HG03439 (cell line): ENCODE data around the gene CDKAL1.
"Not testable (repeated sequence)": the region's sequence is repeated elsewhere in the genome, so short reads cannot be mapped to it uniquely, and the experiment has no call there.

Source experiments
- ATAC-seq: cut with Tn5 transposase; IDR thresholded peaks from one replicate; pipeline ENCODE4 v1.9.1; 2021; ENCODE audit warnings: mild to moderate bottlenecking, moderate library complexity; ENCODE audit not compliant: unreplicated experiment

The CDKAL1 gene

GRCh38 chr6:20589266-20589665 lies 55.0 kb downstream of the CDKAL1 start:
- ATAC-seq, result no peak

- ATAC-seq, result not testable (repeated sequence)
Measured at GRCh38 chr6:20590476-20590875, 56.2 kb downstream of the CDKAL1 start.

GRCh38 chr6:20594299-20594853 lies 60.1 kb downstream of the CDKAL1 start:
- ATAC-seq, result not testable (repeated sequence)

- ATAC-seq, result no peak
Measured at GRCh38 chr6:20599302-20600051, 65.2 kb downstream of the CDKAL1 start.

- ATAC-seq, result no peak
Measured at GRCh38 chr6:20600831-20601230, 66.6 kb downstream of the CDKAL1 start.

- no peak for ATAC-seq
Measured at GRCh38 chr6:20604159-20604558, 69.9 kb downstream of the CDKAL1 start.

- ATAC-seq, result no peak
Measured at GRCh38 chr6:20605061-20605460, 70.8 kb downstream of the CDKAL1 start.

GRCh38 chr6:20605581-20605980 lies 71.3 kb downstream of the CDKAL1 start:
- ATAC-seq, result no peak

GRCh38 chr6:20606831-20607230 lies 72.6 kb downstream of the CDKAL1 start:
- no peak for ATAC-seq

- ATAC-seq, result no peak
Measured at GRCh38 chr6:20608356-20608755, 74.1 kb downstream of the CDKAL1 start.

GRCh38 chr6:20608905-20609304 lies 74.6 kb downstream of the CDKAL1 start:
- ATAC-seq, result no peak

GRCh38 chr6:20609924-20610323 lies 75.7 kb downstream of the CDKAL1 start:
- ATAC-seq, result not testable (repeated sequence)

GRCh38 chr6:20610636-20611370 lies 76.5 kb downstream of the CDKAL1 start:
- ATAC-seq, result no peak

GRCh38 chr6:20617537-20617936 lies 83.3 kb downstream of the CDKAL1 start:
- not testable (repeated sequence) for ATAC-seq

GRCh38 chr6:20620043-20620442 lies 85.8 kb downstream of the CDKAL1 start:
- ATAC-seq, result no peak

- no peak for ATAC-seq
Measured at GRCh38 chr6:20623761-20624160, 89.5 kb downstream of the CDKAL1 start.

- ATAC-seq, result no peak
Measured at GRCh38 chr6:20626165-20626564, 91.9 kb downstream of the CDKAL1 start.

- no peak for ATAC-seq
Measured at GRCh38 chr6:20629509-20629908, 95.3 kb downstream of the CDKAL1 start.

GRCh38 chr6:20630136-20630535 lies 95.9 kb downstream of the CDKAL1 start:
- no peak for ATAC-seq

- no peak for ATAC-seq
Measured at GRCh38 chr6:20630617-20631548, 96.6 kb downstream of the CDKAL1 start.

- no peak for ATAC-seq
Measured at GRCh38 chr6:20631549-20631924, 97.3 kb downstream of the CDKAL1 start.
